ENCODE measurements around the gene PARN.

- no peak for TF ChIP-seq CTCF (IDR thresholded peaks at IDR 0.05)
- no peak for TF ChIP-seq POLR2A (IDR thresholded peaks at IDR 0.05)
These were observed 84.6 kb downstream of the PARN start for GRCh38 chr16:14545346-14545884.
